ENCODE measurements around the gene LMBR1.
"Not testable (repeated sequence)": the region's sequence is repeated elsewhere in the genome, so short reads cannot be mapped to it uniquely, and the experiment has no call there.

Gene LMBR1

DNA sequence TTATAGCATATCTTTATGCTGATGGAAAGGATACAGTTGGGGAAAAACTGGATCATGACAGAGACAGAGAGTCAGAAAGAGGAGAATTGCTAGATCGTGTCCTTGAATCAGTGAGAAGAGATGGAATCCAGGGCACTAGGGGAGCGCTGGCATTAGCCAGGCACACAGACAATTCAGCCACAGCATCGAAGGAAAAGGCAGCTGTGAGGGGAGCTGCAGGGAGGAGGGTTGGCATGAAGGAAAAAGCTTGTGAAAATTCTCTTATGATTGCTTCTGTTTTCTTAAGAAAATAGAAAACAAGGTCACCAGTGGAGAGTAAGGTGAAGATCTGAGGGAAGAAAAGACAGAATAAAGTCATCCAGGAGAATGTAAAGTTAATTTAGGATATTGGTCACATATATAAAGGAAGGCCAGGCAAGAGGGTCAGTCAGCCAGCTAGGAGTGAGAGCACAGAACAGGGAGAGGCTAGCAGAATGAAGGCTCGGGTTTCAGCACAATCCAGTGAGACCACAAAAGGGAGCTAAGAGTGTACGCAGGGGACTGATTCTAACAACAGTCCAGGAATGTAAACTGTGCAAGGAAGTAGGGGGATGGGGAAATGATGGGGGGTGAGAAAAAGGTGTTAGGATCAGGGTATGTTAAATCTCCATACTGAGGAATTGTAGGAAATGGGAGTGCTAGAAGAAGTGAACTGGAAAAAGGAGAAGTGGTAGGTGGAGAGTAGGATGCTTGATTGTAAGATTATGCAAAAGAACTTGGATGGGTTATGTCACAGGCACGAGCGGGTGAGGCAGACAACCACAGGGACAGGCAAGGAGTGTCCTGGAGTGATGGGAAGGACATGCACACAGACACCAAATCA is 140.4 kb downstream of the LMBR1 start:
- no peak for DNase-seq

GRCh38 chr7:156751319-156751718 is 141.7 kb downstream of the LMBR1 start:
- no peak for DNase-seq

DNA sequence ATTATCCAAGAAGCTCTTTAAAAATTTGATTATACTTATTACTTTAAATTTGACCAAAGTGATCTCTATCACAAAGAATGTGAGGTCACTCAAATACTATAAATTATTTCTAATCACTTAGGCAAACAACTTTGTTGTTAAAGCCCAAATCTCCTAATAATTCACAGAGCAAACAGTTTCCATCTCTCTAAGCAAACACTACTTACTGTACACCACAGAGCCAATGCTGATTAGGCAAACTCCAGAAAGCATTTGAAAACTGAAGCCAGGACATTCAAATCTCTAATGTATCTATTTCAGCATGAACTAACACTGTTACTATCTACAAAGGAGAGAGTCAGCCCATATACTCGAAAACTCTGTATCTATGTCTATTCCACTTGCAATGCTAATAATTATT is 145.3 kb downstream of the LMBR1 start:
- DNase-seq = no peak

- no peak for DNase-seq
Observed at GRCh38 chr7:156746891-156747290, 146.1 kb downstream of the LMBR1 start.

DNA sequence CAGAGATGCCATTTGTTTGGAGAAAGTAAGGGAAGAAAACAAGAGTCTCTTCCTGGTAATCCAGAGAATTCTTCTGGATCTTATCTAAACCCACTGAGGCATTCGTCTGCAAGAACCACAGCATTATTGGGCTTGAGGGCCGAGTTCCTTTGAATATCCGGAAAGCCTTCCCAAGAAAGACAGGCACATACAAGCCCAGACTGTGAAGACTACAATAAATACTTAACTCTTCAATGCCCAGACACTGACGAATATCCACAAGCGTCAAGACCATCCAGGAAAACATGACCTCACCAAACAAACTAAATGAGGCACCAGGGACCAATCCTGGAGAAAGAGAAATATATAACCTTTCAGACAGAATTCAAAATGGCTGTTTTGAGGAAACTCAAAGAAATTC is 153.4 kb downstream of the LMBR1 start:
- no peak for DNase-seq

GRCh38 chr7:156735851-156736250 is 157.1 kb downstream of the LMBR1 start:
- DNase-seq = peak; percentile 88

GRCh38 chr7:156733638-156734037 is 159.3 kb downstream of the LMBR1 start:
- DNase-seq = no peak

- DNase-seq = no peak
Observed at GRCh38 chr7:156732091-156732625, 160.8 kb downstream of the LMBR1 start.

GRCh38 chr7:156731651-156732050 is 161.3 kb downstream of the LMBR1 start:
- no peak for DNase-seq

- no peak for DNase-seq
Observed at GRCh38 chr7:156725936-156726335, 167.0 kb downstream of the LMBR1 start.

- no peak for DNase-seq
Observed at GRCh38 chr7:156725073-156725472, 167.9 kb downstream of the LMBR1 start.

DNA sequence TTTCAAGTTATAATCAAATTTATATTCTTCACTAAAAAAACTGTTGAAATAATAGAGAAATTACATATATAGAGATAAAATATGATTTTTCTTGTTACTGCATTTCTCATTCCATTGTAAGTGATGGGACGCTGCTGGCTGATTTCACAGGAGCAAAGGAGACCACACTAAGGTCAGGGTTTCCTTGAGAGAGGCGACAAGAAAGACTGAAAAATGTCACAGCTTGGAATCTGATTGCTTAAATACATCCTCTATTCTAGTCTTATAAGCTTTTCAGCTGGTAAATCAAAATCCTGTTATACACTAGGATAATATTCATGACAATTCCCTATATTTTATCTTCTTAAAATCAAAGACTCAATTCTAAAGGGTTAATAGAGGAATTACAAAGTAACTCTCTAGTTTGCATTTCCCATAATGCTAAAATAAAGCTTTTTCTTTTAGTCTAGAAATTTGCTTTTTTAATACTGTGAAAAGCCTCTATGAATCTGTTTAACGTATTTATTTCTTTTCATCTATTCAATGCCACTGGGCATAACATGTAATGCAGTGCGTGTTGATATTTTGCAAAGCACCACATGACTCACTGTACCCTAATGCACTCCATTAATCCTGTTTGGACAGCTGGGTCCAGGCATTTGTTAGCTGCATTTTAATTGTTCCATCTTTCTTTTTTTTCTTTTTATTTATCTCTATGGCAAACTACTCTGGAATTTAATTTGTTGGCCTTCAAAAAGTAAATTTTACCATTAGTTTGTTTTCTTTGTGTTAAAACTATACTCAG is 170.7 kb downstream of the LMBR1 start:
- DNase-seq = no peak

DNA sequence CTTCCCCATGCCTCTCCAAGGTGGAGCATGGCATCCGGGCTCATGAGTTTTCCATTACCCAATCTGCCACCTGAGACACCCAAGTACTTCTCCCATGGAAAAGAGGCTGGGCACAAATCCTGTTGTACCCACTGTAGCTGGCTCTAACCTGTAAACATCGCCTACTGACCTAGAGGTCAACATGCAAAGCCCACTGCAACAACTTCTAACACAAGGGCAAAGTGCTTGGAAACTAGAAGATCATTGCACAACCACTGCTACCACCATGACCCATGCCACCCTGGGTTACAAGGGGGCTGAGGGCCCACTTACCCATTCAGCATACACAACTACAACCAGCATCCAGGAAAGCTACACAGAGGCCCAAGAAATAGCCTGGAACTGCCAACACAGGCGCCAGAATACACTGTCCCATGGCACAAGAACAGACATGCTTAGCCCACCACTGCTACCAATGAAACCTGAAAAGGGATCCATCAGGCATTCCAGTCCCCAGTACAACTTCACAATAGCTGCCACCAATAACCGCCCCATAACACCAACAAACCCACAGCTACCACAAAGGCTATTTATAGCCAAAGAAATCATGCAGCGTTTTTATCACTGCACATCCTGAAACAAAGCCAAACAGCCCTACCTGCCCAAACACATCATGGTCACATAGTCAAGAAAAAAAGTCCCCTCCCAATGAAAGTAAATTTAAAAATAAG is 189.1 kb downstream of the LMBR1 start:
- no peak for DNase-seq

DNA sequence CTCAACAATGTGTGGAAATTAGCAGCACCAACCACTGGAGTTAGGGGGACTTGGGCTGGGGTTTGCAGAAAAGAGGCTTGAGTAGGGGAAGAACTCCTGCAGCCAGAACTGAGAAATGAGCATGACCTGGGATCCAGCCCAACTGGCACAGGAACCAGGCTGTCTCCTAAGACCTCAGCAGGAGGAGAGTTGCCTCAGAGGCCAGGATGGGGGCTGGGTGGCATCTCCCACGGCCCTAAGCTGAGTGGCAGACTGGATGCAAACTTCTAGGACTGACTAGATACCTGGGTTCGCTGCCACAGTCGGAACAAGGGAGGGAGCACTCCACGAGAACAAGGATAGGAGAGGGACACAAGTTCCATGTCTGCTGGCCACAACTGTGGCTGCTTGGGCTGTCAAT is 189.8 kb downstream of the LMBR1 start:
- DNase-seq = no peak

DNA sequence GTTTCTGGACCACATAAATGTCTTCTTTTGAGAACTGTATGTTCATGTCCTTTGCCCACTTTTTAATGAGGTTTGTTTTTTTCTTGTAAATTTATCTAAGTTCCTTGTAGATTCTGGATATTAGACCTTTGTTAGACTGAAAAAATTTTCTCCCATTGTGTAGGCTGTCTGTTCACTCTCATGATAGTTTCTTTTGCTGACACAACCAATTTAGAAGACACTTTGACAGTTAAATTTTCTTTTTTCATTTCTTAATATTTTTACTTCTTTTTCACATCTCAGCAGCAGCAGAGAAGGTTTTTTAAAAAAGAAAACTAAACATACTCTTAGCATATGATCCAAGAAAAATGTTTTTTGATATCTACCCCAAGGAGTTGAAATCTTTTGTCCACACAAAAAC is 190.6 kb downstream of the LMBR1 start:
- no peak for DNase-seq

- DNase-seq = not testable (repeated sequence)
Observed at GRCh38 chr7:156701787-156702186, 191.2 kb downstream of the LMBR1 start.

GRCh38 chr7:156698512-156698911 is 194.5 kb downstream of the LMBR1 start:
- not testable (repeated sequence) for DNase-seq

DNA sequence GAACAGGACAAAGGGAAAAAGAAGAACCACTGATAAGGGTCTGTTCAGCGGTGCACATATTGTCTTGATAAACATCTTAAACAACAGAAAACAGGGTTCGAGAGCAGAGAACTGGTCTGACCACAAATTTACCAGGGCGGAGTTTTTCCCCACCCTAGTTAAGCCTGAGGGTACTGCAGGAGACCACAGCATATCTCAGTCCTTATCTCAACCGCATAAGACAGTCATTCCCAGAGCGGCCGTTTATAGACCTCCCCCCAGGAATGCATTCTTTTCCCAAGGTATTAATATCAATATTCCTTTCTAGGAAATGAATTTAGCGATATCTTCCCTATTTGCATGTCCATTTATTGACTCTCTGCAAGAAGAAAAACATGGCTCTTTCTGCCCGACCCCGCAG is 195.7 kb downstream of the LMBR1 start:
- DNase-seq = not testable (repeated sequence)

DNA sequence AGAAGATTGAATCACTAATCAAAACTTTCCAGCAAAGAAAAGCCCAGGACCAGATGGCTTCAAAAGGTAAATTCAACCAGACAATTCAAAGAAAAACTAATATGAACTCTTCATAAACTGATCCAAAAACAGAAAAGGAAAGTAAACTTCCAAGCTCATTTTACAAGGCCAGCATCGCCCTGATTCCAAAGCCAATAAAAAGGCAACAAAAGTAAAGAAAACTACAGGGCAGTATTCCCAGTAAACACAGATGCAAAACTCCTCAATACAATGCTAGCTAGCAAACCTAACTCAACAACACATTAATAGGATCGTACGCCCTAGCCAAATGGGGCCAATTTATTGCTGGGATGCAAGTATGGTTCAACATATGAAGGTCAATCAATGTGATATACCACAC is 199.4 kb downstream of the LMBR1 start:
- DNase-seq = no peak

DNA sequence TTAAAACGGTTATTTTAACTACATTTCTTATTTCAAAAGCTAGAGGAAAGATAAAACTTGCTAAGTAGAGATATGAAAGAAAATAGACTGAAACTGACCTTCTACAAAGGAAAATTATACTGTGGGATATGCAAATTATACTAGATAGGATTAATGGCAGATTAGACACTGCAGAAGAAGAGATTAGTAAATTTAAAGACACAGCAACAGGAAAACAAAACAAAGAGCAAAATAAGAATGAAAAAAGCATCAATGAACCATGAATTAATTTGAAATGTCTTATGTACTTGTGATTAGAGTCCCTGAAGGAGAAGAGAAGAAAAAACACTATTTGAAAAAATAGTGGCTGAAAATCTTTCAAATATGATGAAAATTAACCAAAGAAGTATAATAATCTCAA is 200.1 kb downstream of the LMBR1 start:
- no peak for DNase-seq

- no peak for DNase-seq
Observed at GRCh38 chr7:156691764-156692163, 201.2 kb downstream of the LMBR1 start.

GRCh38 chr7:156684661-156685060 is 208.3 kb downstream of the LMBR1 start:
- no peak for DNase-seq

DNA sequence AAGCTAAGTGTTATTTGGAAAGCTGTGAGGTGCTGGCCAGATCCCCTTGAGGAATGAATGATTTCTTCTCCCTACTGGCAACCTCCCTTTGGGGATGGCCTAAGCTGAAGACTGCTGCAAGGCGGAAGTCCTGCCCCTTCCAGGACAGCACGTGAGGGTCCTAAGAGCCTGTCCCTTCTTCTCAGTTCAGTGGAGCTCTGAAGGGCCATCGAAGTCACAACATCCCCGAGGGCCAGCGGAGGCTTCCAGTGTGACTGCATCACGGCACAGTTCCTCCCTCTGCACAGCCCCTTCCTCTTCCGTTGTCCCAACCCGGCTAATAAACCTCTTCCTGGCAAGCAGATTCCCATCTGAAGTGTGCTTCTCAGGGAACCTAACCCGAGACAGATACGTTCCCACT is 208.7 kb downstream of the LMBR1 start:
- no peak for DNase-seq
